OCI-LY1 (cell line): ENCODE measurements around the gene BIVM.

Experiments used
- EZH2 ChIP-seq: fragments of 200-600 bp; sonication (generic), shearing (Covaris generic); IDR thresholded peaks from 2 replicates; pipeline ENCODE4 v1.8.0; 2017; ENCODE audit warnings: borderline replicate concordance, mixed run types, mild to moderate bottlenecking, antibody characterized with exemption, low read length, moderate library complexity, mixed read lengths
- TF ChIP-seq, protein P1 (sequence below): fragments of 200-600 bp; sonication (generic), shearing (Covaris generic); IDR thresholded peaks from 2 replicates; pipeline ENCODE4 v1.5.1; 2017; ENCODE audit warnings: mild to moderate bottlenecking, antibody characterized with exemption, low read length, moderate library complexity, mixed read lengths

DNA sequence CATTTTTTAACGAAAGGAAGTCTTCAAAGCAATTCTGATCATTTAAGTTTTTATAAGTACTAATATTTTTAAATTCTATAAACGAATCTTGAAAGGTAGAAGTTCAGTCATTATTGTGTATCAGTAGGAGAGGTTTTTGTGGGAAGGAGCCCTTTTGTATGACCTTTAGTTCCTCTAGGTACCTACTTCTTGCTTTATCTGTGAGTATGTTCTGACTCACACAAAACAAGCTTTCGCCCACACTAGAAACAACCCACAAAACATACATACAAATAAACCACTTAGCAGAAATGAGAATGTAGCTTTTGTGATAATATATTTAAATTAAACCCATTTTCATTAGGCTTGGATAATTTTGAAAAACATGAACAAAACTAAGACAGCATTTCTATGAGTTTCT, 74.7 kb downstream of the BIVM start:
- TF ChIP-seq, protein P1, sequence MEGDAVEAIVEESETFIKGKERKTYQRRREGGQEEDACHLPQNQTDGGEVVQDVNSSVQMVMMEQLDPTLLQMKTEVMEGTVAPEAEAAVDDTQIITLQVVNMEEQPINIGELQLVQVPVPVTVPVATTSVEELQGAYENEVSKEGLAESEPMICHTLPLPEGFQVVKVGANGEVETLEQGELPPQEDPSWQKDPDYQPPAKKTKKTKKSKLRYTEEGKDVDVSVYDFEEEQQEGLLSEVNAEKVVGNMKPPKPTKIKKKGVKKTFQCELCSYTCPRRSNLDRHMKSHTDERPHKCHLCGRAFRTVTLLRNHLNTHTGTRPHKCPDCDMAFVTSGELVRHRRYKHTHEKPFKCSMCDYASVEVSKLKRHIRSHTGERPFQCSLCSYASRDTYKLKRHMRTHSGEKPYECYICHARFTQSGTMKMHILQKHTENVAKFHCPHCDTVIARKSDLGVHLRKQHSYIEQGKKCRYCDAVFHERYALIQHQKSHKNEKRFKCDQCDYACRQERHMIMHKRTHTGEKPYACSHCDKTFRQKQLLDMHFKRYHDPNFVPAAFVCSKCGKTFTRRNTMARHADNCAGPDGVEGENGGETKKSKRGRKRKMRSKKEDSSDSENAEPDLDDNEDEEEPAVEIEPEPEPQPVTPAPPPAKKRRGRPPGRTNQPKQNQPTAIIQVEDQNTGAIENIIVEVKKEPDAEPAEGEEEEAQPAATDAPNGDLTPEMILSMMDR = no peak
- TF ChIP-seq EZH2 = no peak
